Sciatic nerve (tissue), 2 donors: Measurements from ENCODE around the gene TLCD4. TPM values are rescaled to one million over a fixed set of nuclear protein-coding genes. Genes with fewer than 3 reads are reported as not detected.
"Not testable (repeated sequence)": the region's sequence is repeated elsewhere in the genome, so short reads cannot be mapped to it uniquely, and the experiment has no call there.

Experiments
- ATAC-seq: fragments of 200-7000 bp; cut with Tn5 transposase; one replicate; pipeline ENCODE4 v1.9.1; 2020; ENCODE audit warnings: mild to moderate bottlenecking, moderate library complexity
- DNase-seq: peaks from one replicate; pipeline ENCODE4 v3.0.0-alpha.2; 2020; ENCODE audit warnings: low spot score
- intact Hi-C: fragments of 100-400 bp; cut with DNase I; formaldehyde crosslinking; loops from one replicate; pipeline ENCODE4 v1.14.2; 2022
- total RNA-seq: library from RNA; stranded (reverse); fragmentation: NEBNext Ultra II Directional; extraction: Animal tissue kit (Norgen Biotek cat#: 25700); gene quantifications from one replicate; pipeline ENCODE4 v1.2.1, GENCODE V29; 2021
- donor health status: DM: no; HTN: no; CAD: no.
- donor health status: DM: no; HTN: no; CAD: no.

The TLCD4 gene
- total RNA-seq, 1 donor from 2014 or later: 27.9 TPM

GRCh38 chr1:95133687-95134086, 16.5 kb downstream of the TLCD4 start:
- intact Hi-C loops: no loop called here
- DNase-seq (no peak), ATAC-seq (no peak)

GRCh38 chr1:95138223-95138622, 21.1 kb downstream of the TLCD4 start:
- ATAC-seq: no peak
- DNase-seq: no peak
- intact Hi-C loops: no loop called here

GRCh38 chr1:95139039-95139438, 21.9 kb downstream of the TLCD4 start:
- ATAC-seq: no peak
- intact Hi-C loops: no loop called here
- no peak for DNase-seq

- ATAC-seq (no peak), DNase-seq (no peak)
- intact Hi-C loops: no loop called here
Measured at GRCh38 chr1:95140791-95141190, 23.6 kb downstream of the TLCD4 start.

GRCh38 chr1:95145493-95145892, 28.3 kb downstream of the TLCD4 start:
- no peak for ATAC-seq
- no peak for DNase-seq
- intact Hi-C loops: no loop called here

GRCh38 chr1:95146637-95147036, 29.5 kb downstream of the TLCD4 start:
- ATAC-seq: no peak
- no peak for DNase-seq
- intact Hi-C loops: no loop called here

- ATAC-seq: no peak
- intact Hi-C loops: no loop called here
- no peak for DNase-seq
Measured at GRCh38 chr1:95154096-95154495, 36.9 kb downstream of the TLCD4 start.

GRCh38 chr1:95165569-95165968, 48.4 kb downstream of the TLCD4 start:
- intact Hi-C loops, ATAC-seq, DNase-seq: not testable (repeated sequence)

Other genes starting within 250 kb of the TLCD4 start
- 419 TPM for gene CNN3, start 190.2 kb upstream of the TLCD4 start, total RNA-seq
- 5.6 TPM for gene ALG14, start 44.4 kb upstream of the TLCD4 start, total RNA-seq
- gene RWDD3, start 116.9 kb downstream of the TLCD4 start, total RNA-seq: 25.9 TPM